GM19023 (cell line): Measurements from ENCODE around the gene C1orf21.

Experiments used
- ATAC-seq: cut with Tn5 transposase; IDR thresholded peaks from one replicate; pipeline ENCODE4 v1.9.1; 2021; ENCODE audit warnings: mild to moderate bottlenecking, moderate library complexity; ENCODE audit not compliant: unreplicated experiment

C1orf21 gene

GRCh38 chr1:184385865-184386311 is 941 bp upstream of the C1orf21 start:
- ATAC-seq, result no peak

- ATAC-seq, result no peak
Measured at GRCh38 chr1:184387069-184387475, 243 bp downstream of the C1orf21 start.

- peak; percentile 26 for ATAC-seq
Measured at GRCh38 chr1:184387476-184388318, 868 bp downstream of the C1orf21 start.

GRCh38 chr1:184388319-184388889 is 1.6 kb downstream of the C1orf21 start:
- no peak for ATAC-seq

GRCh38 chr1:184388971-184389370 is 2.1 kb downstream of the C1orf21 start:
- no peak for ATAC-seq

- no peak for ATAC-seq
Measured at GRCh38 chr1:184389446-184389845, 2.6 kb downstream of the C1orf21 start.

GRCh38 chr1:184390889-184391288 is 4.1 kb downstream of the C1orf21 start:
- no peak for ATAC-seq

- no peak for ATAC-seq
Measured at GRCh38 chr1:184392067-184392466, 5.2 kb downstream of the C1orf21 start.

GRCh38 chr1:184392779-184393522 is 6.1 kb downstream of the C1orf21 start:
- no peak for ATAC-seq

- ATAC-seq, result no peak
Measured at GRCh38 chr1:184393962-184394361, 7.1 kb downstream of the C1orf21 start.

- ATAC-seq, result no peak
Measured at GRCh38 chr1:184395370-184395769, 8.5 kb downstream of the C1orf21 start.

- ATAC-seq, result no peak
Measured at GRCh38 chr1:184395937-184396480, 9.2 kb downstream of the C1orf21 start.

GRCh38 chr1:184399192-184399847 is 12.5 kb downstream of the C1orf21 start:
- no peak for ATAC-seq

GRCh38 chr1:184403961-184404726 is 17.3 kb downstream of the C1orf21 start:
- ATAC-seq, result no peak

- no peak for ATAC-seq
Measured at GRCh38 chr1:184404727-184405027, 17.8 kb downstream of the C1orf21 start.

- no peak for ATAC-seq
Measured at GRCh38 chr1:184405094-184405800, 18.4 kb downstream of the C1orf21 start.

- no peak for ATAC-seq
Measured at GRCh38 chr1:184405801-184406142, 18.9 kb downstream of the C1orf21 start.

- no peak for ATAC-seq
Measured at GRCh38 chr1:184406479-184406878, 19.6 kb downstream of the C1orf21 start.

GRCh38 chr1:184407816-184408510 is 21.1 kb downstream of the C1orf21 start:
- no peak for ATAC-seq
